ENCODE results near the gene ACSF3.

The ACSF3 gene

DNA sequence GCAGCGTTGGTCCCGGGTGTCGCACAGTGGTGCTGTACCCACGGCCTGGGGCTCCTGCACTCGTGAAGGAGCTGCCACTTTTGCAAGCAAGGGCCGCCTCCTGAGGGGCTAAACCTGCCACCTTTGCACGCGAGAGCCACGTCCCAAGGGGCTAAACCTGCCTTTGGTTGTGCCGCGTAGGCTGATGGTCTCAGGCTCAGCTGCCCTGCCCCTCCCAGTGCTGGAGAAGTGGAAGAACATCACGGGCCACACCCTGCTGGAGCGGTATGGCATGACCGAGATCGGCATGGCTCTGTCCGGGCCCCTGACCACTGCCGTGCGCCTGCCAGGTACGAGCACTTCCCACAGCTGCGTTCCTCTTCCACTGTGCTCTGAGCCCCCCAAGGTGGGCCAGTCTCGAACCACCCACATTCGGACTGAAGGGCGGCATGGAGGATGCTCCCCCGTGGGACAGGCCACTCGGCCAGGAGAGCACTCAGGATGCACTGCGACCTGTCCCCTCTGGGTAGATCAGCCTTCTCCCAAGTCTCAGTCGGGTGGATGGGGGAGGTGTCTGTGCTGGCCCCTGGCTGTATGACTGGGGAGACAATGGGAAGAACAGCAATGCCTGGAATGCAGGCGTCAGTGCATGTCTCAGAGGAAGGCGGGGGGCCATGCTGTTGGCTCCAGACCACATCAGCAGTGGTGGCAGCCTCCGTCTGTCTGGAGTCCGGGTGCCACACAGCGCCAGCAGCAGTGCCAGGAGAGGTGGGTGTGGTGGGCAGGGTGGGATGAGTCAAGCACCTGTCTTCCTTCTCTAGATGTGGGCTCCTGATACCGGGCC lies 20.7 kb downstream of the ACSF3 start:
- TF ChIP-seq GATA2 (IDR thresholded peaks at IDR 0.05; ENCODE audit: low read depth, low read length): no peak
- TF ChIP-seq GATA3 (IDR thresholded peaks at IDR 0.05; ENCODE audit: low read depth, low read length): no peak

DNA sequence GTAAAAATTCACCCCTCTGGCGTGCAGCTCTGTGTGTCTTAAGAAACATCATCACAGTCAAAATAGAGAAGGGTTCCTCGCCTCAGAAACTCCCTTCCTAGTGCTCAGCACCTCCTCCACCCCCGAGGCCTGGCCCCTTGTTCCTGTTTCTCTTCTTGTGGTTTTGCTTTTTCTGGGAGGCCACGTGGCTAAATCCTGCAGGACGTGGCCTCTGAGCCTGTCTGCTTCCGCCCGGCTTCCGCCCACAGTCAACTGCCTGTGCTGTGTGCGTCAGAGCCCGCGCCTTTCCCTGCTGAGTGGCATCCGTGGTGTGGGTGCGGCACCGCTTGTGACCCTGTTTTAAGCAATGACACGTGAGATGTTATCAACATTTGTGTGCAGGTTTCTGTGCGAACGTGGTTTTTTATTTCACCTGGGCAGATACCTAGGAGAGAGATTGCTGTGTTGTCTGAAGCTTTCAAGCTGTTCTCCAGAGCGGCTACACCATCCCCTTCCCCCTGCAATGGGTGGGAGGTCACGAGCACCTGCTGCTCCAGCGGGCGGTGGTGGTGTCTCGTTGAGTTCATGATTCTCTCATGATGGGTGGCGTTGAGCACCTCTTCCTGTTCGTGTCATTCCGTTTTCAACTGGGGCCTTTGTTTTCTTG lies 21.7 kb downstream of the ACSF3 start:
- no peak for TF ChIP-seq GATA2 (IDR thresholded peaks at IDR 0.05; ENCODE audit: low read depth, low read length)
- no peak for TF ChIP-seq GATA3 (IDR thresholded peaks at IDR 0.05; ENCODE audit: low read depth, low read length)

DNA sequence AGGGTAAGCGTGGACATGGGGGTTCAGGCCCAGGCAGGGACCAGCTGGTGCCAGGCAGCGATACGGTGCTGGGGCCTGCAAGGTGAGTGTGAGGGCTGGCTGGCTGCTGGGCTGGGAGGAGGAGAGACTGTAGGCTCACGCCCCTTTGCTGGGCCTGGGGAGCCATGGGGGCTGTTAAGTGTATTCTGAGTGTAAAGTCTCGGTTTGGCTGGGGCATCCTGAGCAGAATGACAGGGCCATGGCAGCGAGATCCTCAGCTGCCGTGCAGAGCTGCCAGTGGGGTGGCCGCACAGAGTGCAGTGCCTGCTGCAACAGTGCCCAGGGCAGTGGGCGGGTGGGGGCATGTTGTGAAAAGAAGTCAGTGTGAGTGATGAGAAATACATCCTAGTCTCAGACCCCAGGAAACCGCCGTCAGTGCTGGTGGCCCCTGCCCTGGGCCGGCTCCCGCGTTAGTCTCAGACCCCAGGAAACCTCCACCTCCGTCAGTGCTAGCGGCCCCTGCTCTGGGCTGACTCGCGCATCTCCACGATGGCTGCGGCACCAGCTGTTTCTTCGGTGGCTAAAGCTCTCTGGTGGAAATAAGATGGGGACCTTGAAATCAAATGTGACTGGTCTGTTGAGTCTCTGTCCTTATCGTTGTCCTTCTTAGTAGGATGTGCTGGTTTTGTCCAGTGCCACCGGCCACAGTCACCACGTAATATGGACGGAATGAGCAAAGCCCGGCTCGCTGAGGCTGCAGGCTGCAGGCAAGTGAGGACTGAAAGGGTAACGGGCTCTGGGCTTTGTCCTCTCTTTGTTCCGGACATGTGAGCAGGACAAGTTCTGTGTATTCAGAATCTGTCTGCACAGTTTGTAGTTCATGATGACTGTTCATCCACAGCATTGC lies 22.9 kb downstream of the ACSF3 start:
- no peak for TF ChIP-seq GATA3 (IDR thresholded peaks at IDR 0.05; ENCODE audit: low read depth, low read length)
- TF ChIP-seq GATA2 (IDR thresholded peaks at IDR 0.05; ENCODE audit: low read depth, low read length): no peak

DNA sequence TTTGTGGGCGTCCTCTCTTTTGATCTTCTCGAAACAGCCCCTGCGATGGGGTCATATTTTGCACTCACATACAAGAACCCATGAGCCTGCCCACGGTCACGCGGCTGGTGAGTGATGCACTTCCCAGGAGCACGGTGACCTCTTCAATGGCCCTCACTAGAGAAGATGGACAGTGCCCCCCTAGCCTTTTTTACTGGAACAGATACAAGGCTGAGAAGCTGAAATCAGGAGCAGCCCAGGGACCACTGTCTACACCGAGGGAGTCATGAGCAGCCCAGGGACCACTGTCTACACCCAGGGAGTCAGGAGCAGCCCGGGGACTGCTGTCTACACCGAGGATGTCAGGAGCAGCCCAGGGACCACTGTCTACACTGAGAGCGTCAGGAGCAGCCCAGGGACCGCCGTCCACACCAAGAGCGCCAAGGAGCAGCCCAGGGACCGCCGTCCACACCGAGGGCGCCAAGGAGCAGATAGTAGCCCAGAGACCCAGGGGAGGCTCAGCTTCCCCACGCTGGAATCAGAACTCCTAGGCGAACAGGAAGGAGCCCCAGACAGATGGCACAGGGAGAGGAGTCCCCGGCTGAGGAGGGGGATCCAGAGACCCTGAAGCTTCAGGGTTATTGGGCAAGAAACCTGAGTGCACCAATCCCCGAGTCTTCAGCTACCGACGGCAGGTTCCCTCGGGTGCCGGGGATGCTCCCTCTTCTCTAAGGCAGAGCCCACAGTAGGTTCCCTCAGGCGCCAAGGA lies 23.7 kb downstream of the ACSF3 start:
- TF ChIP-seq GATA2 (IDR thresholded peaks at IDR 0.05; ENCODE audit: low read depth, low read length) (no peak), GATA3 (IDR thresholded peaks at IDR 0.05; ENCODE audit: low read depth, low read length) (no peak)

DNA sequence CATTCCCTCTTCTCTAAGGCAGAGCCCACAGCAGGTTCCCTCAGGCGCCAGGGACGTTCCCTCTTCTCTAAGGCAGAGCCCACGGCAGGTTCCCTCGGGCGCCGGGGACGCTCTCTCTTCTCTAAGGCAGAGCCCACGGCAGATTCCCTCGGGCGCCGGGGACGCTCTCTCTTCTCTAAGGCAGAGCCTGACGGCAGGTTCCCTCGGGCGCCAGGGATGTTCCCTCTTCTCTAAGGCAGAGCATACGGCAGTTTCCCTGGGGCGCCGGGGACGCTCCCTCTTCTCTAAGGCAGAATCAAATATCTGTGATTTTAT lies 24.3 kb downstream of the ACSF3 start:
- no peak for TF ChIP-seq GATA3 (IDR thresholded peaks at IDR 0.05; ENCODE audit: low read depth, low read length)
- TF ChIP-seq GATA2 (IDR thresholded peaks at IDR 0.05; ENCODE audit: low read depth, low read length): no peak

DNA sequence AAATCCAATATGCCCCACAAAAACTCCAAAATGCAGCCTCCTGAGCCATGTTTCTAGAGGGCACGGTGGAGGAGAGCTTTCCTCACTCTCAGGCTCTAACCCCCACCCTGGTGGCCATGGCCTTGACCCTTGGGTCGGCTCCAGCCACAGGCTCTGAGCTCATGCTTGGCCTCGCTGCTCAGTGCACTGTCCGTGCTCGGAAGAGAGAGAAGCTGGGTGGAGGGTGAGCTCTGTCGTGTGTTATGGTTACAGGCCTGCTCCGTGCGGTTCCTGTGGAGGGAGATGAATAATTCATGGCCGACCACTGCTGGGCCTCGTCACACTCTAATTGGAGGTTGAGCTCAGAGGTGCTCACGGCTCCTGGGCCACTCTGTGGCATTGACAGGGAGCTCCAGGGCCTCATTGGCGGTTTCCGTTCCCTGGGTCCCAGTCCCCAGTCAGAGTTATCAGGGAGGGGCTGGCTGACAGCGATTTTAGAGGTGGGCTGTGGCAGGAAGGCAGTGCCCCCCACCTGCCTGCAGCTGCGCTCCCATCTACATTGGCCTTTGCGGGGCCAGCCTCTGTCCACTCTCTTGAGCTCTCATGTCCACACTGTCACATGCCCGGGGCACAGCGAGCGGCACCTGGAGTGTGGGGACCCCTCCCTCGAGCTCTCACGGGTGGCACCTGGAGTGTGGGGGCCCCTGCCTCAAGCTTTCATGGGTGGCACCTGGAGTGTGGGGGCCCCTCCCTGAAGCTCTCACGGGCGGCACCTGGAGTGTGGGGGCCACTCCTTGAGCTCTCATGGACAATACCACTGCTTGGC lies 24.9 kb downstream of the ACSF3 start:
- no peak for TF ChIP-seq GATA2 (IDR thresholded peaks at IDR 0.05; ENCODE audit: low read depth, low read length)

DNA sequence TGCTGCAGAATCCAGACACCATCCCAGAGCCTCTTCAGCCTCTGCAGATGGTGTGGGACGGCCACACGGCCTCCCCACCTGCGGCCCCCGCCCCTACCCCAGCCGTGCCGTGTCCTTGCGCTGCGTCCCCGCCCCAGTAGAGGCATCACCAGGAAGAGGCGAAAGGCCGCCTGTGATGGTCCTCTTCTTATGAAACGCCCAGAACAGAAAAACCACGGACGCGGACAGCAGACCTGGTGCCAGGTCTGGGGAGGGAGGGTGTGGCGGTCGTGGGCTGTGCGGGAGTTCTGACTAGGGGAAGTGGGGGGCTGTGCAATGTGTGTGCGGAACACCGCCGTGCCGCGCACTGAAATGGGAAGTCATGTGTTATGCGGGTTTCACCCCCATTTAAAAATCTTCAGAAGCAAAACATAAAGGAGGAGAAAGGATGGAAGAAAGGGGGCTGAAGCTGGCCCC lies 25.5 kb downstream of the ACSF3 start:
- TF ChIP-seq GATA3 (IDR thresholded peaks at IDR 0.05; ENCODE audit: low read depth, low read length) (no peak), GATA2 (IDR thresholded peaks at IDR 0.05; ENCODE audit: low read depth, low read length) (no peak)

DNA sequence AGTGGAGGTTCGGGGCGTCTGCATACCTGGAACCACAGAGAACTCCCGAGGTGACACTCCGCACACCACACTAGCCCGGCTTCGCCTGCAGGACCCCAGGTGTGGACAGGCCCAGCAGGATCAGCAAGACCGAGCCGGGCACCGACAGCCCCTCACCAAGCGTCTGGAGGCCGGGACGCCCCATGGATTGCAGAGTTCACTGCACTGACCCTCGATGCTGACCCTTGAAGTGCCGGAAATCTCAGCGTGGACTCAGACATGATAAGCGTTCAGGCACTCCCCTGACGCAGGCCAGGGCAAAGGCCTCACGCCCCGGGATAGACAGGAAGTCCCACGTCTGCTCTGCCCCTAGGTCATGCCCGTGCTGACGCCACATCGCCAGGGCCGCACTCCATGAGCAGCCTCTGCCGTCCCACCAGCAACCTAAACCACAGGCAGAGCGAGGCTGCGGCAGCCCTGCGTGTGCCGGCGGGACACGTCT lies 26.0 kb downstream of the ACSF3 start:
- no peak for TF ChIP-seq GATA2 (IDR thresholded peaks at IDR 0.05; ENCODE audit: low read depth, low read length)

DNA sequence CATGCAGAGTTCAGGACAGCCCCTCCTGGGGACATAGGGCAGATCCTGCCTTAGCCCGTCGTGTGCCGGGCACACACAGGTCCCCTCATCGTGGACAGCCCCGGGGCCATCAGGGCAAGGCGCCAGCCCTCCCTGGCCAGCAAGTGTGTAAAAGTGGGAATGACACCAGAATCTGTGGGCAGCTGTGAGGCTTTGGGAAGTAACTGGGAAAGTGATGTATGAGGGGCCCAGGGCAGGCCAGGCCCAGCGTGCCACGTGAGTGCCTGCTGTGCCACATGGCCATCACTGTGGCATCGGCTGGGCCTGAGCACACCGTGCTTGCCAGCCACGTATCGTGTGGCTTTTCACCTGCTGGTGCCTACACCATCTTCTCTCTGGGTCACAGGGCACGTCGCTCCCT lies 26.6 kb downstream of the ACSF3 start:
- TF ChIP-seq GATA3 (IDR thresholded peaks at IDR 0.05; ENCODE audit: low read depth, low read length) (no peak), GATA2 (IDR thresholded peaks at IDR 0.05; ENCODE audit: low read depth, low read length) (no peak)

DNA sequence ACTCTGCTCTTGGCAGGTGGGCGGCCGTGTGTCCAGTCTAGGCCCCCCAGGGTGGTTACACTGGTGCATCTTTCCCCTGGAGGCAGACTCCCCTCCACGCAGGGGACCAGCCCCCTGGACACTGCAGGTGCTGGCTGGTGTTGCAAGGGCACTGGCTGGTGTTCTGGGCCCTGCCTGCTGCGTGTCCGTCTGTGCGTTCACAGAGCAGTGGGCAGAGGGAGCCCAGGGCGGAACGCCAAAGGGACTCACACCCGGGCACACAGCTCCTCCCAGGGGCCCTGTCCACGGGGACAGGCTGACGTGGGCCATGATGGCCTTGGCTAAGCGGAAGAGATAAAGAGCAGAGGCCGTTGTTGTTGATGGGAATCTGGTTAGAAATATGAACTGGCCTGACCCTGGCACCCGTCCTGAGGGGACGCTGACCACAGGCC lies 27.3 kb downstream of the ACSF3 start:
- TF ChIP-seq GATA3 (IDR thresholded peaks at IDR 0.05; ENCODE audit: low read depth, low read length): no peak
- TF ChIP-seq GATA2 (IDR thresholded peaks at IDR 0.05; ENCODE audit: low read depth, low read length): no peak

DNA sequence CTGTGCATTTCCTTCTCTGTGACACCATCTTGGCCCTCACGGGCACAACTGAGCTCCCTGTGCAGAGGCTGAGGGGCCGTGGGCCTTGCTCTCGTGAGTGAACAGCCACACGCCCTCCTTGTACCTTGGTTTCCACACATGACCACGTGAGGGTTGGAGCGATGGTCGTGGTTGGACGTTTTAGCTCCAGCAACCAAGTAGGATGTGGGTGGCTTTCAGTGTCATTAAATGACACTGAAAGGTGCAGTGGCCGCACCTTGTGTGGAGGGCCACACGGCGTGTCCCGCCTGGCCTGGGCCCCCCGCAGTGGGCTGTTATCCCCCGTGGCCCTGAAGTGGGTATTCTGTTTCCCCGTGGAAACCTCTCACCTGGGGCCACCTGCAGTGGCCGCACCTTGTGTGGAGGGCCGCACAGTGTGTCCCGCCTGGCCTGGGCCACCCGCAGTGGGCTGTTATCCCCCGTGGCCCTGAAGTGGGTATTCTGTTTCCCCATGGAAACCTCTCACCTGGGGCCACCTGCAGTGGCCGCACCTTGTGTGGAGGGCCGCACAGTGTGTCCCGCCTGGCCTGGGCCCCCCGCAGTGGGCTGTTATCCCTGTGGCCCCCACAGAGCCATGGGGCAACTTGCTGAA lies 28.2 kb downstream of the ACSF3 start:
- TF ChIP-seq GATA3 (IDR thresholded peaks at IDR 0.05; ENCODE audit: low read depth, low read length): no peak
- no peak for TF ChIP-seq GATA2 (IDR thresholded peaks at IDR 0.05; ENCODE audit: low read depth, low read length)

DNA sequence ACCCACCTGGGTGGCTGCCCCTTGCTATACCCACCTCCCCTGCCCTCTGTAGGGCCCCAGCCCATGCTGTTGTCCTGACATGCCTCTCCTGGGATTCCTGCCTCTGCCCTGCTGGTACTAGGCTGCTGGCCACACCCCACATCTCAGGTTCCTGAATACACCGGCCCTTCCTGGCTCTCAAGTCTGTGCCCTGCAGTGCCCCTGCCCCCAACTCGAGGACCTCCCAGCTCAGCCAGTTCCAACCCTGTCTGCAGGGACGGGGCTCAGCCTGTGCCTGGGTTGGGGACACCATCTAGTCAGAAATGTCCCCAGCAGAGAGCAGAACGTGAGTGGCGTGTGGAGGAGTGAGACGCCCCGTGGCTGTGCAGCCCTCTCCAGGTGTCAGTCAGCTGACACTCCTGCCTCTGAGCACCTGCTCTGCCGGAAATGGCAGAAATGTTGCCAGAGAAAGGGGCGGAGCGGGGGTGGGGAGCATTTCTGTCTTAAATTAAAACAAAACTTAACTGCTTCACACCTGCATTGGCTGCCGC lies 28.7 kb downstream of the ACSF3 start:
- no peak for TF ChIP-seq GATA2 (IDR thresholded peaks at IDR 0.05; ENCODE audit: low read depth, low read length)
- no peak for TF ChIP-seq GATA3 (IDR thresholded peaks at IDR 0.05; ENCODE audit: low read depth, low read length)

Data from SH-SY5Y (cell line).